Osteocyte (in vitro differentiated cells): ENCODE data around the gene TIMM44. TPM values are rescaled to one million over a fixed set of nuclear protein-coding genes. Genes with fewer than 3 reads are reported as not detected.

Experiments used
- DNase-seq: peaks from one replicate; pipeline ENCODE4 v3.0.0; 2021; ENCODE audit warnings: mixed read lengths; ENCODE audit not compliant: unreplicated experiment; ENCODE audit errors: extremely low spot score
- H3K27ac Mint-ChIP-seq: one replicate; pipeline ENCODE4 v1.8.0; 2021; ENCODE audit warnings: mild to moderate bottlenecking, mixed read lengths; ENCODE audit not compliant: unreplicated experiment
- H3K27me3 Mint-ChIP-seq: one replicate; pipeline ENCODE4 v1.8.0; 2021; ENCODE audit warnings: mixed read lengths; ENCODE audit not compliant: unreplicated experiment
- H3K36me3 Mint-ChIP-seq: one replicate; pipeline ENCODE4 v1.8.0; 2021; ENCODE audit warnings: mixed read lengths; ENCODE audit not compliant: unreplicated experiment
- H3K4me1 Mint-ChIP-seq: one replicate; pipeline ENCODE4 v1.8.0; 2021; ENCODE audit warnings: mixed read lengths; ENCODE audit not compliant: unreplicated experiment
- H3K4me3 Mint-ChIP-seq: one replicate; pipeline ENCODE4 v1.8.0; 2021; ENCODE audit warnings: mild to moderate bottlenecking, moderate library complexity, mixed read lengths; ENCODE audit not compliant: unreplicated experiment
- H3K9me3 Mint-ChIP-seq: one replicate; pipeline ENCODE4 v1.8.0; 2021; ENCODE audit warnings: mixed read lengths; ENCODE audit not compliant: unreplicated experiment
- CTCF ChIP-seq: fragments of 200-600 bp; sonication (generic); IDR thresholded peaks from 2 replicates; pipeline ENCODE4 v1.5.0; 2021; ENCODE audit warnings: antibody characterized with exemption, mild to moderate bottlenecking, moderate library complexity
- total RNA-seq: library from RNA; stranded (reverse); gene quantifications from 2 replicates; pipeline ENCODE4 v1.2.1, GENCODE V29; 2021

The TIMM44 gene
- total RNA-seq, 1 donor from 2014 or later = 73.4 TPM

GRCh38 chr19:7902796-7903243 lies 40.6 kb downstream of the TIMM44 start:
- no peaks in the 10 kb centered on the region for H3K9me3 Mint-ChIP-seq
- H3K36me3 Mint-ChIP-seq = peaks cover 3% of the 10 kb centered on the region
- peak overlapping the region; percentile 91 for H3K27ac Mint-ChIP-seq
- H3K4me1 Mint-ChIP-seq = peaks cover 26% of the 10 kb centered on the region
- no peaks in the 10 kb centered on the region for H3K27me3 Mint-ChIP-seq
- DNase-seq = no peak
- H3K4me3 Mint-ChIP-seq = peak overlapping the region; percentile 82
- no peak for TF ChIP-seq CTCF

GRCh38 chr19:7901337-7901736 lies 42.1 kb downstream of the TIMM44 start:
- Mint-ChIP-seq H3K27me3 (no peaks in the 10 kb centered on the region), H3K36me3 (peaks cover 5% of the 10 kb centered on the region), H3K4me3 (no peak overlapping the region), H3K27ac (no peak overlapping the region), H3K4me1 (peaks cover 26% of the 10 kb centered on the region), H3K9me3 (no peaks in the 10 kb centered on the region)
- no peak for TF ChIP-seq CTCF
- no peak for DNase-seq

GRCh38 chr19:7900931-7901330 lies 42.5 kb downstream of the TIMM44 start:
- peaks cover 5% of the 10 kb centered on the region for H3K36me3 Mint-ChIP-seq
- no peaks in the 10 kb centered on the region for H3K27me3 Mint-ChIP-seq
- H3K4me3 Mint-ChIP-seq = no peak overlapping the region
- no peak for TF ChIP-seq CTCF
- no peaks in the 10 kb centered on the region for H3K9me3 Mint-ChIP-seq
- H3K4me1 Mint-ChIP-seq = peaks cover 22% of the 10 kb centered on the region
- H3K27ac Mint-ChIP-seq = no peak overlapping the region
- no peak for DNase-seq

GRCh38 chr19:7900401-7900870 lies 43.0 kb downstream of the TIMM44 start:
- Mint-ChIP-seq H3K4me3 (no peak overlapping the region), H3K27me3 (no peaks in the 10 kb centered on the region), H3K27ac (no peak overlapping the region), H3K36me3 (peaks cover 5% of the 10 kb centered on the region), H3K4me1 (peaks cover 18% of the 10 kb centered on the region), H3K9me3 (no peaks in the 10 kb centered on the region)
- TF ChIP-seq CTCF = no peak
- no peak for DNase-seq

GRCh38 chr19:7899751-7900378 lies 43.6 kb downstream of the TIMM44 start:
- Mint-ChIP-seq H3K9me3 (no peaks in the 10 kb centered on the region), H3K27me3 (no peaks in the 10 kb centered on the region), H3K4me3 (no peak overlapping the region), H3K36me3 (peaks cover 5% of the 10 kb centered on the region), H3K27ac (no peak overlapping the region), H3K4me1 (peaks cover 14% of the 10 kb centered on the region)
- DNase-seq = no peak
- no peak for TF ChIP-seq CTCF
